WTC11 (cell line): ENCODE results near the gene PRXL2B. TPM values are rescaled to one million over a fixed set of nuclear protein-coding genes. Genes with fewer than 3 reads are reported as not detected.

Experiments used
- ATAC-seq: fragments of 200-7000 bp; cut with Tn5 transposase; 2 replicates; pipeline ENCODE4 v1.10.0; 2021; ENCODE audit warnings: mild to moderate bottlenecking, moderate library complexity
- CTCF ChIA-PET: fragments of 300-600 bp; sonication (Branson Sonifier 250); formaldehyde crosslinking; loops from one replicate; lab custom pipeline; 2021; ENCODE audit warnings: antibody characterized with exemption; lab: Charles Lee
- POLR2A ChIA-PET: fragments of 350-600 bp; sonication (Branson Sonifier 250); formaldehyde crosslinking; loops from one replicate; lab custom pipeline; 2021; ENCODE audit warnings: antibody characterized with exemption; lab: Charles Lee
- DNase-seq: peaks from one replicate; pipeline ENCODE4 v3.0.0; 2021; ENCODE audit warnings: low spot score
- H3K27ac Mint-ChIP-seq: 2 replicates; pipeline ENCODE4 v1.8.0; 2021; ENCODE audit warnings: mixed read lengths
- H3K27me3 Mint-ChIP-seq: 2 replicates; pipeline ENCODE4 v1.8.0; 2021; ENCODE audit warnings: low read depth, mild to moderate bottlenecking, moderate library complexity, mixed read lengths
- H3K36me3 Mint-ChIP-seq: 2 replicates; pipeline ENCODE4 v1.8.0; 2021; ENCODE audit warnings: mixed read lengths
- H3K4me1 Mint-ChIP-seq: 2 replicates; pipeline ENCODE4 v1.8.0; 2022; ENCODE audit warnings: mixed read lengths
- H3K4me3 Mint-ChIP-seq: 2 replicates; pipeline ENCODE4 v1.8.0; 2021; ENCODE audit warnings: mild to moderate bottlenecking, moderate library complexity, mixed read lengths
- H3K9me3 Mint-ChIP-seq: 2 replicates; pipeline ENCODE4 v1.8.0; 2021; ENCODE audit warnings: mixed read lengths
- CTCF ChIP-seq: fragments of 200-600 bp; IDR thresholded peaks from 2 replicates; pipeline ENCODE4 v1.8.0; 2022; ENCODE audit warnings: antibody characterized with exemption
- FOXJ3 ChIP-seq: sonication (generic); formaldehyde crosslinking; IDR thresholded peaks from 2 replicates; pipeline ENCODE4 v1.9.0; 2021; ENCODE audit warnings: missing genetic modification reagents, mild to moderate bottlenecking, borderline replicate concordance
- FOXP1 ChIP-seq: sonication (generic); formaldehyde crosslinking; IDR thresholded peaks from 2 replicates; pipeline ENCODE4 v1.8.0; 2022; ENCODE audit warnings: missing genetic modification reagents, mild to moderate bottlenecking, moderate library complexity, borderline replicate concordance
- GABPB1 ChIP-seq: sonication (generic); formaldehyde crosslinking; IDR thresholded peaks from 2 replicates; pipeline ENCODE4 v1.8.1; 2023; ENCODE audit warnings: mild to moderate bottlenecking, missing genetic modification reagents
- HMGXB4 ChIP-seq: sonication (generic); formaldehyde crosslinking; IDR thresholded peaks from 2 replicates; pipeline ENCODE4 v1.8.1; 2023; ENCODE audit warnings: mild to moderate bottlenecking, moderate library complexity, missing genetic modification reagents
- JUN ChIP-seq: sonication (generic); formaldehyde crosslinking; IDR thresholded peaks from 2 replicates; pipeline ENCODE4 v1.8.0; 2023; ENCODE audit warnings: mild to moderate bottlenecking, missing genetic modification reagents
- MXD4 ChIP-seq: fragments of 250-450 bp; sonication (Bioruptor Pico); IDR thresholded peaks from 2 replicates; pipeline ENCODE4 v1.8.0; 2021; ENCODE audit warnings: mild to moderate bottlenecking, moderate library complexity, borderline replicate concordance
- NFYB ChIP-seq: sonication (generic); formaldehyde crosslinking; conservative IDR thresholded peaks from 2 replicates; pipeline ENCODE4 v1.8.0; 2022; ENCODE audit warnings: low read depth, missing genetic modification reagents
- PRRX2 ChIP-seq: fragments of 250-450 bp; sonication (Bioruptor Pico); IDR thresholded peaks from 2 replicates; pipeline ENCODE4 v1.8.0; 2021; ENCODE audit warnings: mild to moderate bottlenecking
- SMAD4 ChIP-seq: sonication (generic); formaldehyde crosslinking; IDR thresholded peaks from 2 replicates; pipeline ENCODE4 v1.8.0; 2022; ENCODE audit warnings: mild to moderate bottlenecking, missing genetic modification reagents
- SOX15 ChIP-seq: fragments of 250-450 bp; sonication (Bioruptor Pico); IDR thresholded peaks from 2 replicates; pipeline ENCODE4 v1.9.0; 2021; ENCODE audit warnings: mild to moderate bottlenecking
- ZMAT4 ChIP-seq: fragments of 250-450 bp; sonication (Bioruptor Pico); IDR thresholded peaks from 2 replicates; pipeline ENCODE4 v1.9.0; 2021; ENCODE audit warnings: mild to moderate bottlenecking
- ZNF121 ChIP-seq: sonication (generic); formaldehyde crosslinking; IDR thresholded peaks from 2 replicates; pipeline ENCODE4 v1.8.0; 2023; ENCODE audit warnings: missing genetic modification reagents
- ZNF317 ChIP-seq: sonication (generic); formaldehyde crosslinking; IDR thresholded peaks from 2 replicates; pipeline ENCODE4 v1.8.1; 2023; ENCODE audit warnings: low read depth, mild to moderate bottlenecking, moderate library complexity, missing genetic modification reagents, borderline replicate concordance
- ZNF416 ChIP-seq: fragments of 250-450 bp; sonication (Bioruptor Pico); IDR thresholded peaks from 2 replicates; pipeline ENCODE4 v1.9.0; 2021; ENCODE audit warnings: mild to moderate bottlenecking, inconsistent platforms
- ZNF512 ChIP-seq: sonication (generic); formaldehyde crosslinking; IDR thresholded peaks from 2 replicates; pipeline ENCODE4 v1.8.1; 2022; ENCODE audit warnings: missing genetic modification reagents, borderline replicate concordance
- ZNF671 ChIP-seq: fragments of 250-450 bp; sonication (Bioruptor Pico); IDR thresholded peaks from 2 replicates; pipeline ENCODE4 v1.8.0; 2021; ENCODE audit warnings: mild to moderate bottlenecking
- total RNA-seq: library from RNA; stranded (reverse); gene quantifications from 3 replicates; pipeline ENCODE4 v1.2.3, GENCODE V29; 2021
- TF ChIP-seq, protein P1 (sequence below): sonication (generic); formaldehyde crosslinking; IDR thresholded peaks from 2 replicates; pipeline ENCODE4 v1.8.1; 2023; ENCODE audit warnings: mild to moderate bottlenecking, missing genetic modification reagents
- TF ChIP-seq, protein P2 (sequence below): sonication (generic); formaldehyde crosslinking; IDR thresholded peaks from 2 replicates; pipeline ENCODE4 v1.8.1; 2022; ENCODE audit warnings: mild to moderate bottlenecking, moderate library complexity, missing genetic modification reagents

PRXL2B gene
- total RNA-seq, 1 experiment from 2014 or later = 50.3 TPM

DNA sequence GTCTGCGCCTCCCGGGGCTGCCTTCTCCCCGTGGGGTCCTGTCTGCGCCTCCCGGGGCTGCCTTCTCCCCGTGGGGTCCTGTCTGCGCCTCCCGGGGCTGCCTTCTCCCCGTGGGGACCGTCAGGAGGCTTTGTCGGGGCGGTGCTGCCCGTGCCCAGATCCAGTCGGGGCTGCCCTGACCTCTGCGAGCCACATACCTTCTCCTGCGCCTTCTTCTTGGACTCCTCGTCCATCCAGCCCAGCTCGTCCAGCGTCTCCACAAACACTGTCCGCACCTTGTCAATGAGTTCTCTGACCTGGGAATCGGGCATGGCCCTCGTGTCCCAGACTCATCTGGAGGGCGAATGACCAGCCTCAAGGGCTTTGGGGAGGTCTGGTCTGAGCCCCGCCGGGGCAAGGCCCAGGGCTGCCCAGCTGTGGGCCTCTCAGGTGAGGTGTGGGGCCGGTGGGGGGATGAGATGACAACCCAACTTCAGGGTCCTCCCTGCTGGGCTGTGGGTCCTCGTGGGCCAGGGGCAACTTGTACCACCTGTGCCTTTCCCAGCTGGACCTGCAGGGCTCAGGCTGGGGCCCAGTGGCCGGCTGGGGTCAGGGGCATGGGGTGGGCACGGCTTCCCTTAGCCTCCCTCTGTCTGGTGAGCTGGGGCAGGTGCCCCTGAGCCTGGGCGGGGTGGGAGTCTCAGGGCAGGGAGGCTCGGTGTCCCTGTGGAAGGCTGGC, 9.4 kb downstream of the PRXL2B start (continued):
- TF ChIP-seq ZMAT4 (CRISPR knock-in tag) = no peak

DNA sequence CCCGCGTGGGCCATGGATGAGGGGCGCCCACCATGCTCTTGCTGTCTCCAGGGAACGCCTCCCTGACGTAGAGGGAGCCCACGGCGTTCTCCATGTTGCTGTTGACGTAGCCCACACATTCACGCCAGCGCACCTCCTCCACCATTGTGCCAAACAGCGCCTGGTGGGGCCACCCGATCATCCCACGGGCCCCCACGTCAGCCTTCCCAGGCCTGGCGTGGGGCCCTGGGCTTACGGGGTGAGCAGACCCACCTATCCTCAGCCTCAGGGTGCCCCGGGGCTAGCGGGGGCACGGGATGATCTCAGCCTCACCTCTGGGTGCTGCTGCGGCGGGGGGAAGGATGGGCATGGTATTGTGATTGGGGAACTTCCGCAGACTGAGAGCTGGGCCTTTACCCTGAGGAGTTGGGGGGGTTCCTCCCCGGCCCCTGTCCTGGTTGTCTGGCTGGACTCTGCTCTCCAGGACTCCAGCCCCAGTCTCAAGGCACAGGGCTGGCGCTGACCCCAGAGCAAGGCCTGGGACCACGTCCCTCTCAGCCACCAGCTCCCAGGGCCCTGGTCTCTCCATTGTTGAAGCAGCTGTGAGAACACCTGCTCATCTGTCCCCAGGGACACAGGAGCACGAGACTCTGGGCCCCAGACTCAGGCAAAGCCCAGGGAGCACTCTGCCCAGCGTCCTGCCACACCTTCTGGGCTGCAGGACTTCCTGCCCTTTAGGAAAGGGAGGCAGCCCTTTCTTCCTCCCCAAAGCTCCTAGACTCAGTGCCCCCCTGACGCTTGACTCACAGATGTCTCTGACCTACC, 10.2 kb downstream of the PRXL2B start:
- ChIA-PET POLR2A (no interaction called here), CTCF (no interaction called here)
- peaks cover 1% of the 10 kb centered on the region for H3K27me3 Mint-ChIP-seq
- H3K9me3 Mint-ChIP-seq = peaks cover 15% of the 10 kb centered on the region
- no peaks in the 10 kb centered on the region; the same call in 1 of the 2 replicates for H3K36me3 Mint-ChIP-seq
- DNase-seq (no peak), ATAC-seq (no peak)
- TF ChIP-seq GABPB1 (CRISPR knock-in tag) (no peak), NFYB (CRISPR knock-in tag) (no peak), SMAD4 (no peak), SOX15 (CRISPR knock-in tag) (no peak), FOXJ3 (CRISPR knock-in tag) (no peak), PRRX2 (CRISPR knock-in tag) (no peak), ZNF512 (CRISPR knock-in tag) (no peak)
- TF ChIP-seq, protein P1, sequence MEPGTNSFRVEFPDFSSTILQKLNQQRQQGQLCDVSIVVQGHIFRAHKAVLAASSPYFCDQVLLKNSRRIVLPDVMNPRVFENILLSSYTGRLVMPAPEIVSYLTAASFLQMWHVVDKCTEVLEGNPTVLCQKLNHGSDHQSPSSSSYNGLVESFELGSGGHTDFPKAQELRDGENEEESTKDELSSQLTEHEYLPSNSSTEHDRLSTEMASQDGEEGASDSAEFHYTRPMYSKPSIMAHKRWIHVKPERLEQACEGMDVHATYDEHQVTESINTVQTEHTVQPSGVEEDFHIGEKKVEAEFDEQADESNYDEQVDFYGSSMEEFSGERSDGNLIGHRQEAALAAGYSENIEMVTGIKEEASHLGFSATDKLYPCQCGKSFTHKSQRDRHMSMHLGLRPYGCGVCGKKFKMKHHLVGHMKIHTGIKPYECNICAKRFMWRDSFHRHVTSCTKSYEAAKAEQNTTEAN (CRISPR knock-in tag) = no peak
- TF ChIP-seq, protein P2, sequence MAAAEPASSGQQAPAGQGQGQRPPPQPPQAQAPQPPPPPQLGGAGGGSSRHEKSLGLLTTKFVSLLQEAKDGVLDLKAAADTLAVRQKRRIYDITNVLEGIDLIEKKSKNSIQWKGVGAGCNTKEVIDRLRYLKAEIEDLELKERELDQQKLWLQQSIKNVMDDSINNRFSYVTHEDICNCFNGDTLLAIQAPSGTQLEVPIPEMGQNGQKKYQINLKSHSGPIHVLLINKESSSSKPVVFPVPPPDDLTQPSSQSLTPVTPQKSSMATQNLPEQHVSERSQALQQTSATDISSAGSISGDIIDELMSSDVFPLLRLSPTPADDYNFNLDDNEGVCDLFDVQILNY = no peak
- H3K4me3 Mint-ChIP-seq = no peak overlapping the region
- H3K4me1 Mint-ChIP-seq = no peaks in the 10 kb centered on the region
- no peak overlapping the region for H3K27ac Mint-ChIP-seq

GRCh38 chr1:2597441-2598328, 11.1 kb downstream of the PRXL2B start:
- POLR2A ChIA-PET = no interaction called here
- TF ChIP-seq ZNF671 (no peak), PRRX2 (CRISPR knock-in tag) (no peak), FOXP1 (CRISPR knock-in tag) (no peak), ZNF121 (CRISPR knock-in tag) (no peak), CTCF (no peak), JUN (CRISPR knock-in tag) (no peak), ZNF317 (CRISPR knock-in tag) (no peak), MXD4 (CRISPR knock-in tag) (no peak), GABPB1 (CRISPR knock-in tag) (no peak), HMGXB4 (CRISPR knock-in tag) (no peak), ZNF416 (CRISPR knock-in tag) (no peak)
- no peak for DNase-seq

More at GRCh38 chr1:2597441-2598328, 11.1 kb downstream of the PRXL2B start:
- no peak for ATAC-seq
- no peak overlapping the region for H3K4me3 Mint-ChIP-seq
- CTCF ChIA-PET = no interaction called here
- H3K27ac Mint-ChIP-seq = no peak overlapping the region
- H3K36me3 Mint-ChIP-seq = no peaks in the 10 kb centered on the region
- no peaks in the 10 kb centered on the region for H3K4me1 Mint-ChIP-seq
- peaks cover 12% of the 10 kb centered on the region for H3K9me3 Mint-ChIP-seq
- H3K27me3 Mint-ChIP-seq = no peaks in the 10 kb centered on the region; the same call in 1 of the 2 replicates
